ENCODE results near the gene CIB1.

Gene CIB1

DNA sequence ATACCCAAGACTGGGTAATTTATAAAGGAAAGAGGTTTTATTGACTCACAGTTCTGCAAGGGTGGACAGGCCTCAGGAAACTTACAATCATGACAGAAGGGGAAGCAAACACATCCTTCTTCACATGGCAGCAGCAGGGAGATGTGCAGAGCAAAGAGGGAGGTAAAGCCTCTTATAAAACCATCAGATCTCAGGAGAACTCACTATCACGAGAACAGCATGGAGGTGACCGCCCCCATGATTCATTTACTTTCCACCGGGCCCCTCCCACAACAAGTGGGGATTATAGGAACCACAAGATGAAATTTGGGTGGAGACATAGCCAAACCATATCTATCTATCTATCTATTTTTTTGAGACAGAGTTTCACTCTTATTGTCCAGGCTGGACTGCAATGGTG is 5.6 kb upstream of the CIB1 start:
- DNase-seq: no peak

DNA sequence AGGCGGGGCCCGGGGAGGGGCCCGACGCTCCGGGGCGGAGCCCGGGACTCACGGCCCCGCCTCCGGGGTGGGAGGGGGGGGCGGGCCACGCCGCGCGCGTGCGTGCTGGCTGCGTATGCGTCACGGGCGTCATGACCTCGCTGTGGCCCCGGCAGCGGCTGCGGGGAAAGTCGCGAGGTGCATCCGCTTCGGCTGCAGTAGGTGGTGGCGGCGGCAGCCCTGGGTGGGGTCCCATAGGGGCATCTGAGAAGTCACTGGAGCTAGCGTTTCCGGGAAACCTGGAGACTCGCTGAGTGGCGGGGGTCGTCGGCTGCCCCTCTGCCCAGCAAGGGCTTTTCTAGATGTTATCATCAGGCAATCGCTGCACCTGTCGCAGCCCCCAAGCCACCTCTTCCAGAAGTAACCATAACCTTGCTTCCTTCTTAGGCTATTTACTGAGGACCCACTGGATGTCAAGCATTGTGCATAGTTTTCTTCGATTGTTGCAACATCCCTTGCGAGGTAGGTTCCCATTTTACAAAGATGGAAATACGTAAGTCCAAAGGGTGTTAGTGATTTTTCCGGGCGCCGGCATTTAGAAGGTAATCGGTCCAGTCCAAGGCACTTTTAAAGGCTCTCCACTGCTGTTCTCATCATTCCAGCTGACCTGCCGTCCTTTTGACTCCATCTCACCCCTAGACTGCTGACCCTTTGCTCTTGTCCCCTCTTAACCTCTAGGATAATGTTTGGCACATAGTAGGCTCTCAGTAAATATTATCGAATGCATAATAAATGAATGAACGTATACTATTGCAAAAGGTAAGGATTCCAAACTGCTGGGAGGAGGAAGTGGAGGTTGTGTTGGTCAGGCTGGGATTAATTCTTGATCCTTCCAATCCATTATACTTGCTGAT is 601 bp upstream of the CIB1 start, which contains the start of gene GDPGP1:
Gene GDPGP1, plus strand, starts transcription at position 114 of the 893 bp plus-strand sequence. CDS start 6,700 bp downstream, outside the sequence.
- DNase-seq: no peak

GRCh38 chr15:90232941-90233386 is 777 bp downstream of the CIB1 start:
- no peak for DNase-seq

GRCh38 chr15:90232196-90232595 is 1.5 kb downstream of the CIB1 start:
- DNase-seq: no peak

GRCh38 chr15:90231028-90232017 is 2.4 kb downstream of the CIB1 start:
- no peak for DNase-seq

DNA sequence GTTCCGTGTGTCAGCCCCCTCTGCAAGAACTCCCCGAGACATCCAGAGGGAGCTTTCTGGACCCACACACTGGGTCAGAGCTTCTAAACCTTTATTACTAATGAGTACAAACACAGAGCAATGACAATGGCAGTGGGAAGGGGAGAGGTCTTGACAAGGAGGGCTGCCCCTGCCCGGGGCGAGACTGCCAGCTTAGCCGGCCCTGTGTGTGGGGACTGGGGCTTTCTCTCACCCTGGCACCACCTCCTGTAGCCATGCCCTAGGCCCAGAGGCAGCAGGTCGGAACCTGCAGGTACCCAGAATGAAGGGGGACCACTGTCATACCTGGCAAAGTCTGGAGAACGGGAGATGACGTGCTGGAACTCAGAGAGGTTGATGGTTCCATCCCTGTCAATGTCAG is 3.1 kb downstream of the CIB1 start:
- DNase-seq: no peak

GRCh38 chr15:90230071-90230494 is 3.7 kb downstream of the CIB1 start:
- no peak for DNase-seq

DNA sequence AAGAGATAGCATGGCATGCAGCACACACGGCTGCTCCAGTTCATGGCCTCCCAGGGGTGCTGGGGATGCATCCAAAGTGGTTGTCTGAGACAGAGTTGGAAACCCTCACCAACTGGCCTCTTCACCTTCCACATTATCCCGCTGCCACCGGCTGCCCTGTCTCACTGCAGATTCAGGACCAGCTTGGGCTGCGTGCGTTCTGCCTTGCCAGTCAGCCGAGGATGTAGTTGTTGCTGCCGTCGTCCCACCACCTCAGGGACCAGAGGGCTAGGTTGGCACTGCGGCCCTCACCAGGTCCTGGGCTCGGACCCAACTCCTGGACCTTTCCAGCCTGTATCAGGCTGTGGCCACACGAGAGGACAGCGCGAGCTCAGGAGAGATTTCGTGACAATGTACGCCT is 4.8 kb downstream of the CIB1 start:
- DNase-seq: no peak

- DNase-seq: no peak
Observed at GRCh38 chr15:90227816-90228772, 5.6 kb downstream of the CIB1 start.

DNA sequence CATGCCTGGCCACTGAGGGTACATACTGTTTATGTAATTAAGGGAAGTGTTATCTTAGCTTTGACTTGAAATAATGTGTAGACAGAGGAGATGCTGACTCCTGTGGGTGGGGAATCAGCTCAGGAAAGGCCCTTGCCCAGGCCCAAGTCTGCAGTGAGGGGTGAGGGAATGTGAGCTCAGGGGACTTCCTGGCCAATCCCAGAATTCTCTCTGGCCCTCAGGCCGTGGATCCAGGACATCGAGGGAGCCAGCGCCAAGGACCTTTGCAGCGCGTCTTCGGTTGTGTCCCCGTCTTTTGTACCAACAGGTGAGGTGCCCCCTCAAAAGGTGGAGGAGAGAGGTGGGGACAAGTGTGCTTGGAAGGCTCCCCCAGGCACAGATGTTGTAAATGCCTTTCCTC is 6.4 kb downstream of the CIB1 start:
- DNase-seq: no peak

DNA sequence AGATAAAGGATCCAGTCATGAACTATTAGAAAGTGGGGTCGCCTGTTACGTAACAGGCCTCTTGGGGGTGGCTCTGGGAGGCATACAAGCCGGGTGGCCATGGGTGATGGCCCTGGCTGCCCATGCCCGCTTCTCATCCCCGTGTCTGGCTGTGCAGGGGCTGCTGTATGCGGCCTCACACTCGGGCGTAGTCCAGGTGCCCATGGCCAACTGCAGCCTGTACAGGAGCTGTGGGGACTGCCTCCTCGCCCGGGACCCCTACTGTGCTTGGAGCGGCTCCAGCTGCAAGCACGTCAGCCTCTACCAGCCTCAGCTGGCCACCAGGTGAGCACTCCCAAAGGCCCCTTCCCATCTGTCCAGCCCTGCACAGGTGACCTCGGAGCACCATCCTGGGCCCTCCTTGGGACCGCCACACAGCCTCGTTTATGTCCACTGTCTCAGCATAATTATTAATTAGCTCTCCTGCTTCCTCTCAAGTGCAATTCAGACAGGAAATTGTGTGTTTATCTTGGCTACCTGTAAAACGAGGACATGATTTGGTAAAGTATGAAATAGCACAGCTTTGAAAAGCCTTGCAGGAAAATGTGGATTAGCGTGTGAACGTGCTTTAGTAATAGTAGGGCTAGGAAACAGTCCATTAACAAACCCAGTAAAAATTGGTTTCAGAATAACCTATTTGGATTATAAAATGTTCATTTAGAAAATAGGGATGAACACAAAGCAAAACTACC is 8.1 kb downstream of the CIB1 start:
- no peak for DNase-seq

GRCh38 chr15:90225047-90225446 is 8.7 kb downstream of the CIB1 start:
- DNase-seq: no peak

- DNase-seq: no peak
Observed at GRCh38 chr15:90223441-90224165, 10.1 kb downstream of the CIB1 start.

DNA sequence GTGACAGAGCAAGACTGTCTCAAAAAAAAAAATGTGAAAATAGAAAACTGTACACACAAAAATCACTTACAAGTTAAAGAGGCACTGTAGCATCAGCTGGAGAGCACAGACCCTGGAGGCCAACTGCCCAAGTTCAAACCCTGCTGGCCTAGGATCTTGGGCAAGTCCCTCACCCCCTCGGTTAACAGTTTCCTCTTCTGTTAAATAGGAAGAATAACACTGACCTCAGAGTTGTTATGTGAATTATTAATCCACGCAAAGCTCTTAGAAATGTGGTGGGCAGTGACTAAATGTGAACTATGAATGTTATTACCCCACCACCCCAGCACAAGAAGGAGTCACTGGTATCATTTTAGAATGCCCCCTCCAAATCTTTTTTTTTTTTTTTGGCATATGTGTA is 11.2 kb downstream of the CIB1 start:
- DNase-seq: no peak

GRCh38 chr15:90221246-90221900 is 12.4 kb downstream of the CIB1 start:
- peak; percentile 67 to 75 for DNase-seq

DNA sequence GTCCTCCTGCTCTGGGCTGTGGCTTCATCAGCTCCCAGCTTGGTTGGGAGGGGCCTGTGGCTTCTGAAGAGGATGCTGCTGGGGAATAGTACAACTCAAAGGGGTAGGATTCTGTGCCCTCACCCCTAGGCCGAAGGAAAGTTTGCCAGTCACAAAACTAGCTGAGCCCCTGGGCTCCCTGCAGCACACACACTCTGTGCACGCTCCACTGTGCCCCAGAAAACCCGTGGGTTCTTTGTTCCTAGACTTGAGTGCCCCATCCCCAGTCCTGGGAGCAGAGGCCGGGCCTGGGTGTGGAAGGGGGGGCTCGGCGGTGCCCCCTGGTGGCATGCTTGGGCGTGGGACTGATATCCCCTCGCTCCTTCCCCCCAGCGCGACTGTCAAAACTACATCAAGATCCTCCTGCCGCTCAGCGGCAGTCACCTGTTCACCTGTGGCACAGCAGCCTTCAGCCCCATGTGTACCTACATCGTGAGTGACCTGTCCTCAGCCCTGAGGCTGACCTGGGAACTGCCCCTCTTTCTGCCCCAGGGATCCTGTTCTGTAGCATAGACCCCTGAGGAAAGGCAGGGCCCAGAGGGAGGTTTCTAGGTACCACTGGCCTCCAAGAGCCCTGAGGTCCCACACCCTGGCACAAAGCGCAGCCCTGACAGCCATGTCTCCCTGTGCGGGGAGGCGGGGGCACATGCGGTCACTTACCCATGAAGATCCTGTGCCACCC is 14.2 kb downstream of the CIB1 start:
- peak; percentile 10 to 19 for DNase-seq

GRCh38 chr15:90217671-90218394 is 15.9 kb downstream of the CIB1 start:
- DNase-seq: no peak

GRCh38 chr15:90214553-90215196 is 19.1 kb downstream of the CIB1 start:
- no peak for DNase-seq
